GM12892 (cell line): ENCODE data around the gene TCF7.

Source experiments
- POLR2A ChIP-seq: IDR thresholded peaks from 2 replicates; pipeline ENCODE4 v1.6.1; 2011; ENCODE audit warnings: low read depth, low read length, control low read depth
- TAF1 ChIP-seq: IDR thresholded peaks from 2 replicates; pipeline ENCODE4 v1.6.1; 2011; ENCODE audit warnings: low read depth, mild to moderate bottlenecking, control low read depth, low read length, borderline replicate concordance

DNA sequence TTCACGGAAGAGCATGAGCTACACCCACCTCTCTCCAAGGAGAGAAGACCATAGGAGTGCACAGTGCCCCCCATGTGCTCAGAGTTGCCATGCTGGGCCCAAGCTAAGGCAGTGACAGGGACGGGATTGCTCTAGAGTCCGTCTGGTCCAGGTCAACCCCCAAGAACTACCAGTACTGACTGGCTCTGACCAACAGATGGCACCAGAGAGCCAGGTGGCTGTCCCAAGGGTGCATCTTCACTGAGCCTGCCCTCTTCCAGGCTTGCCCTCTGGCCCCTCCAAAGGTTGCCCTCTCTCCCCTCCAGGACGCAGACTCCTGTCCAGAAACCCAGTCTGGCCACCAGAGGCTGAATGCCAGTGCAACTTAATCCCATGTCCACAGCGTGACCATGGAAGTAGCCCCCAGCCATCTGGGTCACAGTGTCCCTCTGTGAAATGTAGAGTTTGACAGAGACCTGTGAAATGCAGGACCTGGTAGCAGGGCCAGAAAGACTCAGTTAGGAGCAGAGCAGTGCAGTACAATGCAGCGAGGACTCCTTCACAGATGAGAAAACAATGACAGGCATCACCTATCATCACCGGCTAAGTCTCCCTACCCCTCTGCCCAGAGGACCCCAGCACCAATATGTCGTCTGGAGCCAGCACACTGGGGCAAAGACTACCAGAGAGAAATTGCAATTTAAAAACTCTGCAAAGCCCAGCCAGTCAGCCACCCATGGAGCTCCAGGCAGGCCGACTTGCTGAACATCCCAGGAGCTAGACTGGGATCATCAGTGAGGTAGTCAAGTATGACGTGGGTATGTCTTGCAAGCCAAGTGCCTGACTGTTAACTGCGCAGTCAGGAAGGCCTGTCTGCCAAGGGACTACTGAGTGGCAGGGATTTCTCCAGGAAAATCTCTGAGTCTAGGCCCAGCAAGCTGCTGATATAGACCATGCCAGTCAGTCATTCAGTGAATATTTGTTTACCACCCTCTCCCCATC, 70.0 kb downstream of the TCF7 start:
- TF ChIP-seq POLR2A, result no peak
- TF ChIP-seq TAF1, result no peak
